ENCODE measurements around the gene C17orf67.

The C17orf67 gene

GRCh38 chr17:56793957-56794356 lies 39.8 kb downstream of the C17orf67 start:
- no peak for TF ChIP-seq CTCF (IDR thresholded peaks at IDR 0.05; ENCODE audit: control insufficient read depth, insufficient read depth, low read depth, low read length, missing control alignments)
- no peak overlapping the region for H3K4me3 ChIP-seq (ENCODE audit: control insufficient read depth, low read depth, low read length)
- DNase-seq (ENCODE audit: low read depth): no peak

- no peak for TF ChIP-seq CTCF (IDR thresholded peaks at IDR 0.05; ENCODE audit: control insufficient read depth, insufficient read depth, low read depth, low read length, missing control alignments)
- no peak overlapping the region for H3K4me3 ChIP-seq (ENCODE audit: control insufficient read depth, low read depth, low read length)
- no peak for DNase-seq (ENCODE audit: low read depth)
Observed at GRCh38 chr17:56793531-56793930, 40.2 kb downstream of the C17orf67 start.

GRCh38 chr17:56792267-56792666 lies 41.5 kb downstream of the C17orf67 start:
- DNase-seq (ENCODE audit: low read depth): no peak
- H3K4me3 ChIP-seq (ENCODE audit: control insufficient read depth, low read depth, low read length): no peak overlapping the region
- TF ChIP-seq CTCF (IDR thresholded peaks at IDR 0.05; ENCODE audit: control insufficient read depth, insufficient read depth, low read depth, low read length, missing control alignments): no peak

GRCh38 chr17:56786989-56787482 lies 46.7 kb downstream of the C17orf67 start:
- DNase-seq (ENCODE audit: low read depth): peak; percentile 92
- no peak overlapping the region for H3K4me3 ChIP-seq (ENCODE audit: control insufficient read depth, low read depth, low read length)
- TF ChIP-seq CTCF (IDR thresholded peaks at IDR 0.05; ENCODE audit: control insufficient read depth, insufficient read depth, low read depth, low read length, missing control alignments): no peak

- no peak for TF ChIP-seq CTCF (IDR thresholded peaks at IDR 0.05; ENCODE audit: control insufficient read depth, insufficient read depth, low read depth, low read length, missing control alignments)
- DNase-seq (ENCODE audit: low read depth): no peak
Observed at GRCh38 chr17:56785997-56786680, 47.6 kb downstream of the C17orf67 start.

GRCh38 chr17:56785405-56785804 lies 48.3 kb downstream of the C17orf67 start:
- no peak for DNase-seq (ENCODE audit: low read depth)
- TF ChIP-seq CTCF (IDR thresholded peaks at IDR 0.05; ENCODE audit: control insufficient read depth, insufficient read depth, low read depth, low read length, missing control alignments): no peak
- H3K4me3 ChIP-seq (ENCODE audit: control insufficient read depth, low read depth, low read length): no peak overlapping the region

More at GRCh38 chr17:56785997-56786680, 47.6 kb downstream of the C17orf67 start:
- no peak overlapping the region for H3K4me3 ChIP-seq (ENCODE audit: control insufficient read depth, low read depth, low read length)

All from AG09309 (cell line).